DOHH2 (cell line): Measurements from ENCODE around the gene MEIS2.

Experiments
- EZH2phosphoT487 ChIP-seq: fragments of 200-600 bp; sonication (generic); IDR thresholded peaks from 2 replicates; pipeline ENCODE4 v1.6.1; 2017; ENCODE audit warnings: borderline replicate concordance, mild to moderate bottlenecking, antibody characterized with exemption, low read length, moderate library complexity, mixed read lengths
- TF ChIP-seq, protein P1 (sequence below): fragments of 200-600 bp; sonication (generic); IDR thresholded peaks from one replicate; pipeline ENCODE4 v1.5.1; 2014; ENCODE audit warnings: antibody characterized with exemption, mild to moderate bottlenecking, low read depth, low read length; ENCODE audit not compliant: poor library complexity, severe bottlenecking

DNA sequence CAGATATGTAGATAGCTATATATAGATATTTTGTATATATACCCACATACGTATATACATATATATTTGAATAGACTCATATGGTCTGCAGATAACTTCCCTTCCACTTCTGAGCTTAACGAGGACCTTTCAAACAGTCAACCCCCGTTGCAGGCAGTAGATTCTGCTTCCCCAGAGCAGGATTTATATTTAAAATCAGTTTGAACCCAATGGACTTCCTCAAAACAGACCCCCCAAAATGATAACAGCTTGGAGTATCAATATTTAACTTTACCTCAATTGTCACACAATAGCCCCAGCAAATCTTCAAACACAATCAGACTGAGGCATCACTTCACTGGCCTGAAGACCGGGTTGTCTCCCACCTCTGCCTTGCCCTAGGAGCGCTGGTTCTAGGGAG is 218.3 kb downstream of the MEIS2 start:
- TF ChIP-seq, protein P1, sequence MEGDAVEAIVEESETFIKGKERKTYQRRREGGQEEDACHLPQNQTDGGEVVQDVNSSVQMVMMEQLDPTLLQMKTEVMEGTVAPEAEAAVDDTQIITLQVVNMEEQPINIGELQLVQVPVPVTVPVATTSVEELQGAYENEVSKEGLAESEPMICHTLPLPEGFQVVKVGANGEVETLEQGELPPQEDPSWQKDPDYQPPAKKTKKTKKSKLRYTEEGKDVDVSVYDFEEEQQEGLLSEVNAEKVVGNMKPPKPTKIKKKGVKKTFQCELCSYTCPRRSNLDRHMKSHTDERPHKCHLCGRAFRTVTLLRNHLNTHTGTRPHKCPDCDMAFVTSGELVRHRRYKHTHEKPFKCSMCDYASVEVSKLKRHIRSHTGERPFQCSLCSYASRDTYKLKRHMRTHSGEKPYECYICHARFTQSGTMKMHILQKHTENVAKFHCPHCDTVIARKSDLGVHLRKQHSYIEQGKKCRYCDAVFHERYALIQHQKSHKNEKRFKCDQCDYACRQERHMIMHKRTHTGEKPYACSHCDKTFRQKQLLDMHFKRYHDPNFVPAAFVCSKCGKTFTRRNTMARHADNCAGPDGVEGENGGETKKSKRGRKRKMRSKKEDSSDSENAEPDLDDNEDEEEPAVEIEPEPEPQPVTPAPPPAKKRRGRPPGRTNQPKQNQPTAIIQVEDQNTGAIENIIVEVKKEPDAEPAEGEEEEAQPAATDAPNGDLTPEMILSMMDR: no peak
- TF ChIP-seq EZH2phosphoT487: no peak
